A673 (cell line): ENCODE data around the gene GRHPR. TPM values are rescaled to one million over a fixed set of nuclear protein-coding genes. Genes with fewer than 3 reads are reported as not detected.
"Not testable (repeated sequence)": the region's sequence is repeated elsewhere in the genome, so short reads cannot be mapped to it uniquely, and the experiment has no call there.

Experiments used
- BruUV-seq: library from RNA; stranded (reverse); fragments of 400-500 nt; replicated peaks from 2 replicates; lab custom pipeline; 2021; lab: Mats Ljungman, UMichigan
- CTCF ChIA-PET: fragments of 300-600 bp; sonication (Branson Sonifier 250); formaldehyde crosslinking; loops from one replicate; lab custom pipeline; 2022; ENCODE audit warnings: antibody characterized with exemption; lab: Charles Lee
- POLR2A ChIA-PET: fragments of 300-600 bp; sonication (Branson Sonifier 250); formaldehyde crosslinking; loops from one replicate; lab custom pipeline; 2022; ENCODE audit warnings: antibody characterized with exemption; ENCODE audit not compliant: low non-redundant PET; lab: Charles Lee
- DNase-seq: peaks from one replicate; pipeline ENCODE4 v3.0.0-alpha.2; 2015; ENCODE audit warnings: low spot score
- H3K27ac ChIP-seq: fragments of 200-600 bp; sonication (generic); 2 replicates; pipeline ENCODE4 v1.5.1; 2016; ENCODE audit warnings: mixed run types, low read depth, mild to moderate bottlenecking, mixed read lengths, antibody characterized with exemption, low read length; ENCODE audit not compliant: poor library complexity, severe bottlenecking
- H3K27me3 ChIP-seq: fragments of 200-600 bp; sonication (generic); replicated peaks from 2 replicates; pipeline ENCODE4 v1.6.1; 2017; ENCODE audit warnings: mixed run types, low read depth, mild to moderate bottlenecking, mixed read lengths, antibody characterized with exemption, low read length; ENCODE audit not compliant: insufficient read depth, poor library complexity
- H3K36me3 ChIP-seq: fragments of 200-600 bp; sonication (generic); 2 replicates; pipeline ENCODE4 v1.6.1; 2016; ENCODE audit warnings: mixed run types, mild to moderate bottlenecking, mixed read lengths, antibody characterized with exemption, low read length; ENCODE audit not compliant: insufficient read depth, poor library complexity, severe bottlenecking
- H3K4me1 ChIP-seq: fragments of 200-600 bp; sonication (generic); 2 replicates; pipeline ENCODE4 v1.6.1; 2017; ENCODE audit warnings: mixed run types, mild to moderate bottlenecking, mixed read lengths, antibody characterized with exemption, low read length; ENCODE audit not compliant: insufficient read depth, poor library complexity, severe bottlenecking
- H3K4me3 ChIP-seq: fragments of 200-600 bp; sonication (generic); 2 replicates; pipeline ENCODE4 v1.5.1; 2016; ENCODE audit warnings: low read depth, mixed run types, mild to moderate bottlenecking, mixed read lengths, low read length; ENCODE audit not compliant: poor library complexity, severe bottlenecking
- H3K9me3 ChIP-seq: fragments of 200-600 bp; sonication (generic); 2 replicates; pipeline ENCODE4 v1.6.1; 2016; ENCODE audit warnings: mixed run types, low read depth, mild to moderate bottlenecking, mixed read lengths, antibody characterized with exemption, low read length; ENCODE audit not compliant: poor library complexity, severe bottlenecking
- CTCF ChIP-seq: fragments of 300-800, 200-600 bp; sonication (generic); conservative IDR thresholded peaks from 2 replicates; pipeline ENCODE4 v1.5.1; 2017; ENCODE audit warnings: low read depth, mild to moderate bottlenecking, antibody characterized with exemption, low read length, moderate library complexity, mixed read lengths
- EZH2 ChIP-seq: fragments of 200-600 bp; sonication (generic); IDR thresholded peaks from 2 replicates; pipeline ENCODE4 v1.6.1; 2017; ENCODE audit warnings: borderline replicate concordance, low read depth, mild to moderate bottlenecking, mixed read lengths, antibody characterized with exemption, low read length; ENCODE audit not compliant: poor library complexity, severe bottlenecking
- intact Hi-C: fragments of 100-400 bp; cut with micrococcal nuclease; formaldehyde crosslinking; loops from one replicate; pipeline ENCODE4 v1.10.0; 2022; ENCODE audit not compliant: unreplicated experiment
- total RNA-seq: library from RNA; stranded (reverse); gene quantifications from 2 replicates; pipeline ENCODE4 v1.2.3, GENCODE V29; 2021

The GRHPR gene
- total RNA-seq, 1 experiment from 2014 or later, result 102 TPM

DNA sequence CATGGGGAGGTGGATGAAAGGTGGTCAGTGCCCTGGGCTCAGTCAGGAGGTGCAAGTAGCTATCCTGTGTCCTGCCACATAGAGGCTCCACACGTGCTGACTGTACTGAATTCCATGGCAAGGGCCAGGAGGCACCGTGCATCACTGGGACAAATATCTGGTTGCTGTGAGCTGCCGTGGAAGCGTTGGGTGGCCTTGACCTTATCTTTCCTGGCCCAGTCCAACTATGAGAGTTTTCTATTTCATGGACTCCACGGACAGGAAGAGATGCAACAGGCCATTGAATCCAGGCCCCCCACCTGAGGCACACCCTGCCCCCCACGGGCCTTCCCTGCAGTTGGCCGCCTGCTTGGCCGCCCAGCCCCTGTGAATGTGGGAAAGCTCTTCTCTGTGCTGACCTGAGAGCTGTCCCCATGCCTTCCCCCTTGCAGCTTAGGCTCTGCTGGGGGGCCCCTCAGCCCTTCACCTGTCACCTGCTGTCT is 1.7 kb downstream of the GRHPR start:
- Histone ChIP-seq H3K4me1 (peaks cover 26% of the 10 kb centered on the region), H3K27me3 (no peaks in the 10 kb centered on the region), H3K36me3 (peaks cover 38% of the 10 kb centered on the region), H3K9me3 (no peaks in the 10 kb centered on the region), H3K27ac (peak overlapping the region; percentile 67), H3K4me3 (peak overlapping the region; percentile 93)
- TF ChIP-seq EZH2 (no peak), CTCF (no peak)
- CTCF ChIA-PET, result no interaction called here
- no peak for DNase-seq
- intact Hi-C loops, result no loop called here
- BruUV-seq, result no TSS peak
- POLR2A ChIA-PET, result no interaction called here

DNA sequence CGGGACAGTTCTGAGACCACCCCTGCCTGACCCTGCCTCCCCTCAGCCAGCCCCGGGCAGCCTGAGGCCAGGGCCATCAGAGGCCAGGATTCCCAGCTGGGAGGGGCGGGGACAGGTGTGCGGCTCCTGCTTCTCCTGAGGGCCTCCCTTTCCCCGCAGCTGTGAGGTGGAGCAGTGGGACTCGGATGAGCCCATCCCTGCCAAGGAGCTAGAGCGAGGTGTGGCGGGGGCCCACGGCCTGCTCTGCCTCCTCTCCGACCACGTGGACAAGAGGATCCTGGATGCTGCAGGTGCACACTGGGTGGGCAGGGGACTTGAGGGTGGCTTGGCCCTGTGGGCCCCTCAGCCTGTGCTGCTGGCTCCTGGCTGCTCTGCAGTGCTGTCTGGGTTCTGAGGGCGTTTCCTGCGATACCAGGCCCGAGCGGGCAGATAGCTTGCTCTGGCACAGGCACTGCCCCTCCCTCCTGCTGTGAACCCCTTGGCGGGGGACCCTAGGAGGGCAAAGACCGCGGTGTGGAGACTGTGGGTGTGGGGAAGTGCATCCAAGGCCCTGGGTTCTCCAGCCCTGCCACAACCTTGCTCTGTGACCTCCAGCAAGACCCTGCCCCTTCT is 2.3 kb downstream of the GRHPR start:
- TF ChIP-seq EZH2 (no peak), CTCF (no peak)
- Histone ChIP-seq H3K4me3 (peak overlapping the region; percentile 1), H3K9me3 (no peaks in the 10 kb centered on the region), H3K27me3 (no peaks in the 10 kb centered on the region), H3K36me3 (peaks cover 43% of the 10 kb centered on the region), H3K27ac (peak overlapping the region; percentile 67), H3K4me1 (peaks cover 26% of the 10 kb centered on the region)
- CTCF ChIA-PET, result no interaction called here
- no peak for DNase-seq
- POLR2A ChIA-PET, result no interaction called here
- BruUV-seq, result no TSS peak
- intact Hi-C loops, result no loop called here

DNA sequence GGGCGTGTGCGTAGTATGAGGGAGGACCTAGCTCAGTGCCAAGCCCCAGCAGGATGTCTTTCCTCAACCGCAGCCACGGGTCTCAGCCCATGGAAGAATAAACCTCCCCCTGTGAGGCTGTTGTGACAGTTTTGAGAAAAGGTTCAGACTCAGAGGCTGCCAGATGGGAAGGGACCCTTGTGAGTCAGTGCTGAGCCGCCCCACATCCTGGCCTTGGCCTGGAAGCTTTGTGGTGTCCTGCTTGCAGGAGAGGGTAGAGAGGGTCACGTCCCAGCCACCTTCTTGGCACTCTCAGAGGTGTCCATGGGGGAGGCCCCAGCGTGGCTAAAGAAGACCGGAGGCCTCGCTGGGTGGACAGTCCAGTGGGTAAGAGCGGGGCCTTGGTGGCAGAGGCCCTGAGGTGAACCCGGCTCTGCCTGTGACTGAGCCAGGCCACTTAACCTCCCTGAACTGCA is 2.8 kb downstream of the GRHPR start:
- Histone ChIP-seq H3K27me3 (no peaks in the 10 kb centered on the region), H3K4me3 (no peak overlapping the region), H3K4me1 (peaks cover 26% of the 10 kb centered on the region), H3K36me3 (peaks cover 47% of the 10 kb centered on the region), H3K9me3 (no peaks in the 10 kb centered on the region), H3K27ac (peak overlapping the region; percentile 67)
- ChIA-PET CTCF (no interaction called here), POLR2A (no interaction called here)
- TF ChIP-seq EZH2, result no peak
- no peak for TF ChIP-seq CTCF
- no TSS peak for BruUV-seq
- intact Hi-C loops, result no loop called here
- peak; percentile 82 for DNase-seq

GRCh38 chr9:37426431-37426830 is 3.9 kb downstream of the GRHPR start:
- H3K27me3 ChIP-seq, BruUV-seq, POLR2A ChIA-PET, intact Hi-C loops, H3K9me3 ChIP-seq, CTCF ChIA-PET, H3K4me3 ChIP-seq, DNase-seq, H3K27ac ChIP-seq: not testable (repeated sequence)
- peaks cover 26% of the 10 kb centered on the region for H3K4me1 ChIP-seq
- H3K36me3 ChIP-seq, result peaks cover 52% of the 10 kb centered on the region
